B cell (primary cell): ENCODE results near the gene DNAJA2. TPM values are rescaled to one million over a fixed set of nuclear protein-coding genes. Genes with fewer than 3 reads are reported as not detected.

ENCODE experiments used
- polyA plus RNA-seq: library from polyadenylated mRNA; depleted of rRNA; stranded (reverse); fragments of >200 nt; gene quantifications from 2 replicates; pipeline ENCODE4 v1.2.3, GENCODE V29; 2012
- total RNA-seq, 2 donors: library from RNA; stranded (reverse); fragments of 120-200 nt in 1 of 2; gene quantifications; 1 replicate in 1 of 2; 2 replicates in 1 of 2; pipeline versions ENCODE4 v1.2.3 to v1.2.4, GENCODE V29; 2013 to 2022

Gene DNAJA2
- total and polyA plus RNA-seq, 2 donors (not counting 1 experiment from before 2014, with no cell fraction given): 8.8 to 57.0 TPM

Other genes with a start within 250 kb of the DNAJA2 start
- gene MYLK3, start 225.3 kb downstream of the DNAJA2 start, total RNA-seq: 0.10 and 0.56 TPM in 2 replicates
- 0.01 and 0.09 TPM in 2 replicates for gene MYLK3, start 225.3 kb downstream of the DNAJA2 start, polyA plus RNA-seq
- gene C16orf87, start 142.5 kb downstream of the DNAJA2 start, total RNA-seq: 11.3 and 12.5 TPM in 2 replicates
- gene C16orf87, start 142.5 kb downstream of the DNAJA2 start, polyA plus RNA-seq: 3.4 and 8.2 TPM in 2 replicates
- 9.9 and 11.0 TPM in 2 replicates for gene GPT2, start 89.3 kb downstream of the DNAJA2 start, total RNA-seq
- gene GPT2, start 89.3 kb downstream of the DNAJA2 start, polyA plus RNA-seq: 5.2 and 6.8 TPM in 2 replicates
- 4.1 and 4.2 TPM in 2 replicates for gene NETO2, start 170.3 kb upstream of the DNAJA2 start, total RNA-seq
- gene NETO2, start 170.3 kb upstream of the DNAJA2 start, polyA plus RNA-seq: 1.9 and 2.4 TPM in 2 replicates